HG02571 (cell line): Measurements from ENCODE around the gene OSM.

ENCODE experiments used
- ATAC-seq: cut with Tn5 transposase; IDR thresholded peaks from one replicate; pipeline ENCODE4 v1.9.1; 2021; ENCODE audit warnings: mild to moderate bottlenecking, moderate library complexity; ENCODE audit not compliant: unreplicated experiment

OSM gene

GRCh38 chr22:30266445-30267381 lies at the start of gene OSM:
OSM (minus strand) TSS chr22:30266851; CDS start chr22:30266799, 52 bp downstream.
- no peak for ATAC-seq

GRCh38 chr22:30315962-30316576 lies 49.4 kb upstream of the OSM start:
- ATAC-seq, result no peak

GRCh38 chr22:30314915-30315314 lies 48.3 kb upstream of the OSM start:
- ATAC-seq, result no peak

GRCh38 chr22:30313527-30314363 lies 47.1 kb upstream of the OSM start:
- ATAC-seq, result no peak

- ATAC-seq, result no peak
Observed at GRCh38 chr22:30312053-30312452, 45.4 kb upstream of the OSM start.

- ATAC-seq, result no peak
Observed at GRCh38 chr22:30310881-30311771, 44.5 kb upstream of the OSM start.

- ATAC-seq, result no peak
Observed at GRCh38 chr22:30309951-30310741, 43.5 kb upstream of the OSM start.

- peak; percentile 44 for ATAC-seq
Observed at GRCh38 chr22:30308518-30309230, 42.0 kb upstream of the OSM start.

GRCh38 chr22:30308093-30308492 lies 41.4 kb upstream of the OSM start:
- no peak for ATAC-seq

- ATAC-seq, result no peak
Observed at GRCh38 chr22:30307041-30307574, 40.5 kb upstream of the OSM start.

GRCh38 chr22:30306627-30307011 lies 40.0 kb upstream of the OSM start:
- no peak for ATAC-seq

- no peak for ATAC-seq
Observed at GRCh38 chr22:30305906-30306626, 39.4 kb upstream of the OSM start.

- no peak for ATAC-seq
Observed at GRCh38 chr22:30305519-30305905, 38.9 kb upstream of the OSM start.

GRCh38 chr22:30304495-30305244 lies 38.0 kb upstream of the OSM start:
- ATAC-seq, result no peak

- ATAC-seq, result no peak
Observed at GRCh38 chr22:30302810-30303138, 36.1 kb upstream of the OSM start.

GRCh38 chr22:30301995-30302809 lies 35.6 kb upstream of the OSM start:
- no peak for ATAC-seq

GRCh38 chr22:30299322-30299721 lies 32.7 kb upstream of the OSM start:
- ATAC-seq, result no peak
